ENCODE results near the gene SEC62. TPM values are rescaled to one million over a fixed set of nuclear protein-coding genes. Genes with fewer than 3 reads are reported as not detected.
A peak's percentile ranks its signal among the peaks of the same experiment; 100 is the strongest.

SEC62 gene
- total RNA-seq, 2 donors from 2014 or later, result 27.3 to 49.0 TPM

- ATAC-seq (ENCODE audit: insufficient number of reproducible peaks, low FRiP score, low read depth) (no peak), DNase-seq (ENCODE audit: low spot score) (no peak)
- H3K9me3 ChIP-seq, result no peaks in the 10 kb centered on the region
- H3K4me1 ChIP-seq (ENCODE audit: control insufficient read depth in 1 of 2, low read depth in 2 of 2), result peaks cover 19 to 43% of the 10 kb centered on the region in 2 donors
- H3K4me3 ChIP-seq, result peak overlapping the region; percentile 84
- no peaks in the 10 kb centered on the region for H3K27me3 ChIP-seq (replicated peaks; ENCODE audit: insufficient read depth)
- H3K36me3 ChIP-seq, result no peaks in the 10 kb centered on the region
- H3K27ac ChIP-seq, result no peak overlapping the region
- TF ChIP-seq CTCF (IDR thresholded peaks at IDR 0.05), result no peak
These were observed 1.7 kb downstream of the SEC62 start for GRCh38 chr3:169968224-169968885.

GRCh38 chr3:169969174-169970095, 2.8 kb downstream of the SEC62 start:
- Histone ChIP-seq H3K36me3 (peaks cover 3% of the 10 kb centered on the region), H3K4me1 (ENCODE audit: control insufficient read depth in 1 of 2, low read depth in 2 of 2) (peaks cover 19 to 43% of the 10 kb centered on the region in 2 donors), H3K27ac (no peak overlapping the region), H3K27me3 (replicated peaks; ENCODE audit: insufficient read depth) (no peaks in the 10 kb centered on the region), H3K9me3 (no peaks in the 10 kb centered on the region), H3K4me3 (no peak overlapping the region)
- ATAC-seq (ENCODE audit: insufficient number of reproducible peaks, low FRiP score, low read depth), result no peak
- TF ChIP-seq CTCF (IDR thresholded peaks at IDR 0.05), result no peak
- DNase-seq (ENCODE audit: low spot score), result no peak

- no peak overlapping the region for H3K4me3 ChIP-seq
- no peak overlapping the region for H3K27ac ChIP-seq
- ATAC-seq (ENCODE audit: insufficient number of reproducible peaks, low FRiP score, low read depth), result no peak
- peaks cover 19 to 43% of the 10 kb centered on the region in 2 donors for H3K4me1 ChIP-seq (ENCODE audit: control insufficient read depth in 1 of 2, low read depth in 2 of 2)
- H3K27me3 ChIP-seq (replicated peaks; ENCODE audit: insufficient read depth), result no peaks in the 10 kb centered on the region
- peaks cover 3% of the 10 kb centered on the region for H3K36me3 ChIP-seq
- no peak for TF ChIP-seq CTCF (IDR thresholded peaks at IDR 0.05)
- no peaks in the 10 kb centered on the region for H3K9me3 ChIP-seq
- no peak for DNase-seq (ENCODE audit: low spot score)
These were observed 4.2 kb downstream of the SEC62 start for GRCh38 chr3:169970847-169971246.

GRCh38 chr3:169971522-169971921, 4.9 kb downstream of the SEC62 start:
- H3K36me3 ChIP-seq, result peaks cover 10% of the 10 kb centered on the region
- peaks cover 19 to 43% of the 10 kb centered on the region in 2 donors for H3K4me1 ChIP-seq (ENCODE audit: control insufficient read depth in 1 of 2, low read depth in 2 of 2)
- TF ChIP-seq CTCF (IDR thresholded peaks at IDR 0.05), result no peak
- no peak for ATAC-seq (ENCODE audit: insufficient number of reproducible peaks, low FRiP score, low read depth)
- H3K27ac ChIP-seq, result no peak overlapping the region
- H3K9me3 ChIP-seq, result no peaks in the 10 kb centered on the region
- H3K27me3 ChIP-seq (replicated peaks; ENCODE audit: insufficient read depth), result no peaks in the 10 kb centered on the region
- H3K4me3 ChIP-seq, result no peak overlapping the region
- no peak for DNase-seq (ENCODE audit: low spot score)

GRCh38 chr3:169980055-169980454, 13.4 kb downstream of the SEC62 start:
- Histone ChIP-seq H3K9me3 (no peaks in the 10 kb centered on the region), H3K27me3 (replicated peaks; ENCODE audit: insufficient read depth) (no peaks in the 10 kb centered on the region), H3K4me3 (no peak overlapping the region), H3K36me3 (peaks cover 57% of the 10 kb centered on the region), H3K4me1 (ENCODE audit: control insufficient read depth in 1 of 2, low read depth in 2 of 2) (no peaks in the 10 kb centered on the region), H3K27ac (no peak overlapping the region)
- no peak for TF ChIP-seq CTCF (IDR thresholded peaks at IDR 0.05)
- DNase-seq (ENCODE audit: low spot score) (no peak), ATAC-seq (ENCODE audit: insufficient number of reproducible peaks, low FRiP score, low read depth) (no peak)
